Measurements from ENCODE around the gene HGF.

Gene HGF

GRCh38 chr7:81776948-81777630, 7.2 kb upstream of the HGF start:
- peak overlapping the region; percentile 1 for H3K27ac ChIP-seq (replicated peaks)
- H3K27me3 ChIP-seq (ENCODE audit: insufficient read depth, poor library complexity, severe bottlenecking) = no peaks in the 10 kb centered on the region
- no peak overlapping the region for H3K4me3 ChIP-seq (replicated peaks; ENCODE audit: insufficient read depth, low read length)
- no peak for DNase-seq (ENCODE audit: low read depth in 1 of 2, low spot score in 1 of 2)
- TF ChIP-seq GABPA (IDR thresholded peaks at IDR 0.05; ENCODE audit: low read depth) (no peak), CTCF (IDR thresholded peaks at IDR 0.05; ENCODE audit: insufficient read depth, low read length) (no peak), SPI1 (IDR thresholded peaks at IDR 0.05; ENCODE audit: borderline replicate concordance, low read depth) (no peak)

GRCh38 chr7:81776161-81776560, 6.3 kb upstream of the HGF start:
- no peak overlapping the region for H3K4me3 ChIP-seq (replicated peaks; ENCODE audit: insufficient read depth, low read length)
- peak overlapping the region; percentile 1; the same call in 1 of the 2 replicates for H3K27ac ChIP-seq (replicated peaks)
- H3K27me3 ChIP-seq (ENCODE audit: insufficient read depth, poor library complexity, severe bottlenecking) = no peaks in the 10 kb centered on the region
- TF ChIP-seq POLR2AphosphoS5 (IDR thresholded peaks at IDR 0.05; ENCODE audit: low read depth) = peak; percentile 63; the same call in 1 of the 2 replicates
- TF ChIP-seq GABPA (IDR thresholded peaks at IDR 0.05; ENCODE audit: low read depth) = no peak
- TF ChIP-seq SPI1 (IDR thresholded peaks at IDR 0.05; ENCODE audit: borderline replicate concordance, low read depth) = no peak
- no peak for TF ChIP-seq CTCF (IDR thresholded peaks at IDR 0.05; ENCODE audit: insufficient read depth, low read length)
- TF ChIP-seq, protein P1, sequence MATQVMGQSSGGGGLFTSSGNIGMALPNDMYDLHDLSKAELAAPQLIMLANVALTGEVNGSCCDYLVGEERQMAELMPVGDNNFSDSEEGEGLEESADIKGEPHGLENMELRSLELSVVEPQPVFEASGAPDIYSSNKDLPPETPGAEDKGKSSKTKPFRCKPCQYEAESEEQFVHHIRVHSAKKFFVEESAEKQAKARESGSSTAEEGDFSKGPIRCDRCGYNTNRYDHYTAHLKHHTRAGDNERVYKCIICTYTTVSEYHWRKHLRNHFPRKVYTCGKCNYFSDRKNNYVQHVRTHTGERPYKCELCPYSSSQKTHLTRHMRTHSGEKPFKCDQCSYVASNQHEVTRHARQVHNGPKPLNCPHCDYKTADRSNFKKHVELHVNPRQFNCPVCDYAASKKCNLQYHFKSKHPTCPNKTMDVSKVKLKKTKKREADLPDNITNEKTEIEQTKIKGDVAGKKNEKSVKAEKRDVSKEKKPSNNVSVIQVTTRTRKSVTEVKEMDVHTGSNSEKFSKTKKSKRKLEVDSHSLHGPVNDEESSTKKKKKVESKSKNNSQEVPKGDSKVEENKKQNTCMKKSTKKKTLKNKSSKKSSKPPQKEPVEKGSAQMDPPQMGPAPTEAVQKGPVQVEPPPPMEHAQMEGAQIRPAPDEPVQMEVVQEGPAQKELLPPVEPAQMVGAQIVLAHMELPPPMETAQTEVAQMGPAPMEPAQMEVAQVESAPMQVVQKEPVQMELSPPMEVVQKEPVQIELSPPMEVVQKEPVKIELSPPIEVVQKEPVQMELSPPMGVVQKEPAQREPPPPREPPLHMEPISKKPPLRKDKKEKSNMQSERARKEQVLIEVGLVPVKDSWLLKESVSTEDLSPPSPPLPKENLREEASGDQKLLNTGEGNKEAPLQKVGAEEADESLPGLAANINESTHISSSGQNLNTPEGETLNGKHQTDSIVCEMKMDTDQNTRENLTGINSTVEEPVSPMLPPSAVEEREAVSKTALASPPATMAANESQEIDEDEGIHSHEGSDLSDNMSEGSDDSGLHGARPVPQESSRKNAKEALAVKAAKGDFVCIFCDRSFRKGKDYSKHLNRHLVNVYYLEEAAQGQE (IDR thresholded peaks at IDR 0.05; ENCODE audit: insufficient replicate concordance, low read depth) = no peak
- peak; percentile 47 to 64 for DNase-seq (ENCODE audit: low read depth in 1 of 2, low spot score in 1 of 2)

- Histone ChIP-seq H3K4me3 (replicated peaks; ENCODE audit: insufficient read depth, low read length) (no peak overlapping the region), H3K27ac (replicated peaks) (no peak overlapping the region), H3K27me3 (ENCODE audit: insufficient read depth, poor library complexity, severe bottlenecking) (no peaks in the 10 kb centered on the region)
- no peak for DNase-seq (ENCODE audit: low read depth in 1 of 2, low spot score in 1 of 2)
- TF ChIP-seq SPI1 (IDR thresholded peaks at IDR 0.05; ENCODE audit: borderline replicate concordance, low read depth) (no peak), POLR2AphosphoS5 (IDR thresholded peaks at IDR 0.05; ENCODE audit: low read depth) (no peak), GABPA (IDR thresholded peaks at IDR 0.05; ENCODE audit: low read depth) (no peak), CTCF (IDR thresholded peaks at IDR 0.05; ENCODE audit: insufficient read depth, low read length) (no peak)
- TF ChIP-seq, protein P1 (IDR thresholded peaks at IDR 0.05; ENCODE audit: insufficient replicate concordance, low read depth) = no peak
Measured at GRCh38 chr7:81775560-81775959, 5.7 kb upstream of the HGF start.

- Histone ChIP-seq H3K4me3 (replicated peaks; ENCODE audit: insufficient read depth, low read length) (no peak overlapping the region), H3K27ac (replicated peaks) (no peak overlapping the region), H3K27me3 (ENCODE audit: insufficient read depth, poor library complexity, severe bottlenecking) (no peaks in the 10 kb centered on the region)
- no peak for TF ChIP-seq SPI1 (IDR thresholded peaks at IDR 0.05; ENCODE audit: borderline replicate concordance, low read depth)
- TF ChIP-seq, protein P1 (IDR thresholded peaks at IDR 0.05; ENCODE audit: insufficient replicate concordance, low read depth) = no peak
- DNase-seq (ENCODE audit: low read depth in 1 of 2, low spot score in 1 of 2) = no peak
Measured at GRCh38 chr7:81774551-81774950, 4.7 kb upstream of the HGF start.

Measured in HL-60 (cell line).